Measurements from ENCODE around the gene CATSPER1. TPM values are rescaled to one million over a fixed set of nuclear protein-coding genes. Genes with fewer than 3 reads are reported as not detected.

The CATSPER1 gene
- total RNA-seq, 1 donor from 2014 or later, result not detected

DNA sequence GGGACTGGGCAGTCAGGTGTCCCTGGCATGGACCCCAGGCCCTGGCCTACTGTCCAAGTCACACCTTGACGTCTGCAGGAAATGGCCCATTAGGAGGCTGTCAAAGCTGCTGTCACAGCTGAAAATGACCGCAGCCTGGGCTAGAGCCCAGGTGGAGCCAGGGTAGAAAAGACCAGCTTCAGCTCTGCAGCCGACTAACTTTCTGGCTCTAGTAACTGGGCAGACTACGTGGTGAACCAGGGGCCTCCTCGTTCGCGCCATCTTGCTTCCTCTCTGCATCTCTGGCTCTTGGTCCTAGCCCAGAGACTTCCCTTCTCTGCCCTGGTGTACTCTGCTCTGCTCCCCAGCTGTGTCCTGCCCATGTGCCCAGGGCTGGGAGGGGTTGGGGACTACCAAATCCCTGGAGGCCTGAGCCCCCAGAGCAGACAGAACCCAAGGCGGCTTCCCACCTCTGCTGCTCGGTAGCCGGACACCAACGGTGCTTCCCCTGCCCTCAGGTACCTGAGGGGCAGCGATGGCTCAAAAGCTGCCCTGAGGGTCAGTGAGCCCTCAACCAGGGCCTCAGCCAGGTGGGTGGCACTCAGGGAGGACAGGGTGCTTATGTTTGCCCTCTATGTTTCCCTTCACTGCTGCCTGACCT is 45.1 kb downstream of the CATSPER1 start:
- H3K9me3 Mint-ChIP-seq, result no peaks in the 10 kb centered on the region
- H3K79me2 ChIP-seq (ENCODE audit: low read depth), result no peaks in the 10 kb centered on the region
- H3K27me3 Mint-ChIP-seq (ENCODE audit: insufficient read depth, low read depth), result peaks cover 3% of the 10 kb centered on the region

DNA sequence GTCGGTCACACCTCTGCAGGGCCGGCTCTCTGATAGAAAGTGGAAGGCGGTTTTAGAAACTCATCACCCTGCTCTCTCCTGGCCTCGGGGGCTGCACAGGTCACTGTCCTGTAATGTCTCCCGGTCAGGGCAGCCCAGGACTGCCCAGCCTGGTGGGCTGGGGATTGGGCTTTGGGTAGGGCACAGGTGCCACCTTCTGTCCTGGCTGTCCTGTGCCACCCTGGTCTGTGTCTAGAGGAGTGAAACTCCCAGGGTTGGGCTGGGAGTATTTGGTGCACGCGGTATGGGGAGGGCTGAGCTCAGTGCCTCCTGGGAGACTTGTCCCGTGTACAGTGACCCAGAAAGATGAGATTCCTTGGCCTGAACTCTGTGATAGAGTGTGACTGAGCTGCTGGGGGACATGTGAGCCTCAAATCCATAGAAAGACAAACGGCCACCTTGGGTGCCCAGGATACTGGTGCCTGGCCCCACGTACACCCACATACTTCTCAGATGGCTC is 47.0 kb downstream of the CATSPER1 start:
- Histone ChIP-seq H3K4me3 (no peak overlapping the region), H2AFZ (replicated peaks) (no peak overlapping the region), H3K79me2 (ENCODE audit: low read depth) (no peaks in the 10 kb centered on the region), H3K27ac (no peak overlapping the region), H3K9ac (no peak overlapping the region), H3K4me2 (no peak overlapping the region), H3F3A (ENCODE audit: low read depth) (no peaks in the 10 kb centered on the region), H3K9me3 (ENCODE audit: low read depth) (no peaks in the 10 kb centered on the region), H3K4me1 (no peaks in the 10 kb centered on the region), H4K20me1 (ENCODE audit: low read depth) (no peaks in the 10 kb centered on the region), H3K27me3 (no peaks in the 10 kb centered on the region), H3K36me3 (no peaks in the 10 kb centered on the region)
- TF ChIP-seq, protein P1, sequence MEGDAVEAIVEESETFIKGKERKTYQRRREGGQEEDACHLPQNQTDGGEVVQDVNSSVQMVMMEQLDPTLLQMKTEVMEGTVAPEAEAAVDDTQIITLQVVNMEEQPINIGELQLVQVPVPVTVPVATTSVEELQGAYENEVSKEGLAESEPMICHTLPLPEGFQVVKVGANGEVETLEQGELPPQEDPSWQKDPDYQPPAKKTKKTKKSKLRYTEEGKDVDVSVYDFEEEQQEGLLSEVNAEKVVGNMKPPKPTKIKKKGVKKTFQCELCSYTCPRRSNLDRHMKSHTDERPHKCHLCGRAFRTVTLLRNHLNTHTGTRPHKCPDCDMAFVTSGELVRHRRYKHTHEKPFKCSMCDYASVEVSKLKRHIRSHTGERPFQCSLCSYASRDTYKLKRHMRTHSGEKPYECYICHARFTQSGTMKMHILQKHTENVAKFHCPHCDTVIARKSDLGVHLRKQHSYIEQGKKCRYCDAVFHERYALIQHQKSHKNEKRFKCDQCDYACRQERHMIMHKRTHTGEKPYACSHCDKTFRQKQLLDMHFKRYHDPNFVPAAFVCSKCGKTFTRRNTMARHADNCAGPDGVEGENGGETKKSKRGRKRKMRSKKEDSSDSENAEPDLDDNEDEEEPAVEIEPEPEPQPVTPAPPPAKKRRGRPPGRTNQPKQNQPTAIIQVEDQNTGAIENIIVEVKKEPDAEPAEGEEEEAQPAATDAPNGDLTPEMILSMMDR (IDR thresholded peaks at IDR 0.05), result no peak
- no peak for TF ChIP-seq EZH2phosphoT487 (IDR thresholded peaks at IDR 0.05)
- TF ChIP-seq EZH2 (IDR thresholded peaks at IDR 0.05), result no peak
- no peak overlapping the region for H3K27ac Mint-ChIP-seq
- H3K4me3 Mint-ChIP-seq, result no peak overlapping the region
- peaks cover 14% of the 10 kb centered on the region for H3K36me3 Mint-ChIP-seq
- H3K9me3 Mint-ChIP-seq, result no peaks in the 10 kb centered on the region
- peaks cover 3% of the 10 kb centered on the region for H3K27me3 Mint-ChIP-seq (ENCODE audit: insufficient read depth, low read depth)
- no peak for DNase-seq (ENCODE audit: low spot score)
- H3K4me1 Mint-ChIP-seq, result peaks cover 3% of the 10 kb centered on the region

More for the DNA sequence above, 45.1 kb downstream of the CATSPER1 start:
- no peak overlapping the region for H3K4me2 ChIP-seq
- no peaks in the 10 kb centered on the region for H3K4me1 ChIP-seq
- H3F3A ChIP-seq (ENCODE audit: low read depth), result no peaks in the 10 kb centered on the region
- Mint-ChIP-seq H3K4me1 (no peaks in the 10 kb centered on the region), H3K36me3 (peaks cover 7% of the 10 kb centered on the region), H3K4me3 (no peak overlapping the region), H3K27ac (no peak overlapping the region)
- peak overlapping the region; percentile 29 for H3K27ac ChIP-seq
- no peak overlapping the region for H3K9ac ChIP-seq
- H3K9me3 ChIP-seq (ENCODE audit: low read depth), result no peaks in the 10 kb centered on the region
- no peak overlapping the region for H2AFZ ChIP-seq (replicated peaks)
- no peak for DNase-seq (ENCODE audit: low spot score)
- H3K36me3 ChIP-seq, result no peaks in the 10 kb centered on the region
- H4K20me1 ChIP-seq (ENCODE audit: low read depth), result no peaks in the 10 kb centered on the region
- TF ChIP-seq EZH2 (IDR thresholded peaks at IDR 0.05) (no peak), EZH2phosphoT487 (IDR thresholded peaks at IDR 0.05) (no peak)
- TF ChIP-seq, protein P1 (IDR thresholded peaks at IDR 0.05), result no peak
- no peaks in the 10 kb centered on the region for H3K27me3 ChIP-seq
- no peak overlapping the region for H3K4me3 ChIP-seq

DNA sequence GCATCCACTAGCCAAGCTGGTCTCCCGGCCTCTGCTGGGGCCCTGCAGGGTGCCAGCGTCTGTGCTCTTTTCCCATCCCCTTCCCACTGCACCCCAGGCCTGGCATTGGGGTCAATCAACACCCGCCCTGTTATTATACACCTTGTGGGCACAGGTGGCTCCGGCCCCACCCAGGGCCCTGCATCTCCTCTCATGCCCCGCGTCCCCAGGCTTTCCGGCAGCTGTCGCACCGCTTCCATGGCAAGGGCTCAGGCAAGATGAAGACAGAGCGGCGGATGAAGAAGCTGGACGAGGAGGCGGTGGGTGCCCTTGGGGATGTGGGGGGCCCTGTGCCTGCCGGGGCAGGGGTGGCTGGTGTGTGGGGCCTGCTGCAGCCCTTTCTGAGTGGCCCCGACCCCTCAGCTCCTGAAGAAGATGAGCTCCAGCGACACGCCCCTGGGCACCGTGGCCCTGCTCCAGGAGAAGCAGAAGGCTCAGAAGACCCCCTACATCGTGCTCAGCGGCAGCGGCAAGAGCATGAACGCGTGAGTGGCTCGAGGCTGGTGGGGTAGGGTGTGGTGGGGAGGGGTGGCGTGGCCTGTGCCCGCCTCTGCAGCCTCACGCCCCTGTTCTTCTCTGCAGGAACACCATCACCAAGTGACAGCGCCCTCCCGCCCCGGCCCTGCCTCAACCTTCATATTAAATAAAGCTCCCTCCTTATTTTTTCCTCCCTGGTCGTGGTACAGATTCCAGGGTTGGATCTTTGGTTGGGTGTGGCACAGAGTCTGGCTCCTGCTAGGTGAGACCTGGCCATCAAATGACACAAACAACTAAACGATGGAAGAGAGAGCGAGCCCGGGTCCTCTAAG is 47.7 kb downstream of the CATSPER1 start:
- H3K27ac Mint-ChIP-seq, result no peak overlapping the region
- DNase-seq (ENCODE audit: low spot score), result no peak
- no peak overlapping the region for H3K9ac ChIP-seq
- no peaks in the 10 kb centered on the region for H3K79me2 ChIP-seq (ENCODE audit: low read depth)
- no peaks in the 10 kb centered on the region for H3K9me3 Mint-ChIP-seq
- H3K4me1 Mint-ChIP-seq, result peaks cover 3% of the 10 kb centered on the region
- H3K27me3 Mint-ChIP-seq (ENCODE audit: insufficient read depth, low read depth), result peaks cover 3% of the 10 kb centered on the region
- no peaks in the 10 kb centered on the region for H4K20me1 ChIP-seq (ENCODE audit: low read depth)
- no peak overlapping the region for H3K27ac ChIP-seq
- H3K4me2 ChIP-seq, result no peak overlapping the region
- no peaks in the 10 kb centered on the region for H3K9me3 ChIP-seq (ENCODE audit: low read depth)
- no peak overlapping the region for H2AFZ ChIP-seq (replicated peaks)
- TF ChIP-seq, protein P1 (IDR thresholded peaks at IDR 0.05), result no peak
- TF ChIP-seq EZH2 (IDR thresholded peaks at IDR 0.05) (no peak), EZH2phosphoT487 (IDR thresholded peaks at IDR 0.05) (no peak)
- peaks cover 16% of the 10 kb centered on the region for H3K36me3 Mint-ChIP-seq
- no peak overlapping the region for H3K4me3 Mint-ChIP-seq
- H3K4me3 ChIP-seq, result no peak overlapping the region
- H3F3A ChIP-seq (ENCODE audit: low read depth), result no peaks in the 10 kb centered on the region
- no peaks in the 10 kb centered on the region for H3K36me3 ChIP-seq
- H3K27me3 ChIP-seq, result no peaks in the 10 kb centered on the region
- H3K4me1 ChIP-seq, result no peaks in the 10 kb centered on the region

All from neural progenitor cell (in vitro differentiated cells).